ENCODE data around the gene BDKRB1.

- TF ChIP-seq EZH2phosphoT487 (IDR thresholded peaks at IDR 0.05; ENCODE audit: low read depth), result no peak
- no peak for TF ChIP-seq CTCF (IDR thresholded peaks at IDR 0.05; ENCODE audit: low read depth, low read length)
These were observed 29.7 kb downstream of the BDKRB1 start for GRCh38 chr14:96285667-96286066.

Data from OCI-LY3 (cell line).